DND-41 (cell line): ENCODE results near the gene OR2A5.
"Not testable (repeated sequence)": the region's sequence is repeated elsewhere in the genome, so short reads cannot be mapped to it uniquely, and the experiment has no call there.

Source experiments
- ATAC-seq: fragments of 200-7000 bp; cut with Tn5 transposase; 3 replicates; pipeline ENCODE4 v1.9.1; 2021; ENCODE audit warnings: low read depth; ENCODE audit not compliant: insufficient read depth
- DNase-seq: peaks from one replicate; pipeline ENCODE4 v3.0.0-alpha.2; 2020
- H2AFZ ChIP-seq: 2 replicates; pipeline ENCODE4 v1.6.0; 2012; ENCODE audit warnings: low read depth, low read length
- H3K27ac ChIP-seq: 2 replicates; pipeline ENCODE4 v1.5.1; 2012; ENCODE audit warnings: low read length, inconsistent platforms
- H3K27me3 ChIP-seq: fragments of 200-600 bp; sonication (generic); 2 replicates; pipeline ENCODE4 v1.6.0; 2012; ENCODE audit warnings: low read length, mild to moderate bottlenecking, inconsistent platforms; ENCODE audit not compliant: insufficient read depth, poor library complexity
- H3K36me3 ChIP-seq: 2 replicates; pipeline ENCODE4 v1.5.1; 2012; ENCODE audit warnings: low read length, inconsistent platforms; ENCODE audit not compliant: insufficient read depth
- H3K4me1 ChIP-seq: 2 replicates; pipeline ENCODE4 v1.5.1; 2012; ENCODE audit warnings: mild to moderate bottlenecking, low read length; ENCODE audit not compliant: insufficient read depth
- H3K4me2 ChIP-seq: 2 replicates; pipeline ENCODE4 v1.6.0; 2012; ENCODE audit warnings: mild to moderate bottlenecking, moderate library complexity, low read length, inconsistent platforms; ENCODE audit not compliant: insufficient read depth
- H3K4me3 ChIP-seq, 2 experiments: fragments of 200-600 bp in 1 of 2; shearing (Covaris generic) in 1 of 2; 2 replicates each; pipeline ENCODE4 v1.5.1; 2012 to 2016; ENCODE audit warnings: inconsistent platforms in 2 of 2, low read length in 2 of 2, mild to moderate bottlenecking in 2 of 2, low read depth in 1 of 2, moderate library complexity in 1 of 2
- H3K79me2 ChIP-seq: 2 replicates; pipeline ENCODE4 v1.6.0; 2012; ENCODE audit warnings: low read length, inconsistent platforms; ENCODE audit not compliant: insufficient read depth
- H3K9ac ChIP-seq: 2 replicates; pipeline ENCODE4 v1.6.0; 2012; ENCODE audit warnings: low read depth, mild to moderate bottlenecking, inconsistent platforms, low read length, moderate library complexity
- H3K9me3 ChIP-seq: 2 replicates; pipeline ENCODE4 v1.5.1; 2012; ENCODE audit warnings: low read length, moderate library complexity, mild to moderate bottlenecking, inconsistent platforms; ENCODE audit not compliant: insufficient read depth, severe bottlenecking
- H4K20me1 ChIP-seq: 2 replicates; pipeline ENCODE4 v1.6.0; 2012; ENCODE audit warnings: low read length; ENCODE audit not compliant: insufficient read depth
- CTCF ChIP-seq: IDR thresholded peaks from 2 replicates; pipeline ENCODE4 v1.5.1; 2012; ENCODE audit warnings: borderline replicate concordance, low read length, moderate library complexity, mild to moderate bottlenecking; ENCODE audit not compliant: poor library complexity, severe bottlenecking; ENCODE audit errors: extremely low read depth
- EZH2 ChIP-seq: IDR thresholded peaks from 3 replicates; pipeline ENCODE4 v1.6.1; 2012; ENCODE audit warnings: borderline replicate concordance, low read depth, mild to moderate bottlenecking, moderate library complexity, low read length, inconsistent platforms; ENCODE audit not compliant: severe bottlenecking

Gene OR2A5

GRCh38 chr7:144004703-144005102, 44.0 kb upstream of the OR2A5 start:
- no peaks in the 10 kb centered on the region for H3K36me3 ChIP-seq
- H4K20me1 ChIP-seq = no peaks in the 10 kb centered on the region
- no peak overlapping the region for H3K9ac ChIP-seq
- no peak for ATAC-seq
- no peaks in the 10 kb centered on the region for H3K27me3 ChIP-seq
- H3K4me3 ChIP-seq = no peak overlapping the region
- peaks cover 4% of the 10 kb centered on the region for H3K9me3 ChIP-seq
- H3K27ac ChIP-seq = no peak overlapping the region
- no peak overlapping the region for H3K4me2 ChIP-seq
- no peak for TF ChIP-seq CTCF
- H3K4me1 ChIP-seq = no peaks in the 10 kb centered on the region
- H2AFZ ChIP-seq = no peak overlapping the region
- H3K79me2 ChIP-seq = no peaks in the 10 kb centered on the region
- DNase-seq = no peak

GRCh38 chr7:144006029-144006691, 42.6 kb upstream of the OR2A5 start:
- H3K4me3 ChIP-seq = no peak overlapping the region
- H3K27me3 ChIP-seq = no peaks in the 10 kb centered on the region
- H3K27ac ChIP-seq = no peak overlapping the region
- ATAC-seq = no peak
- no peaks in the 10 kb centered on the region for H3K36me3 ChIP-seq
- TF ChIP-seq CTCF (no peak), EZH2 (no peak)
- H3K4me2 ChIP-seq = no peak overlapping the region
- H2AFZ ChIP-seq = no peak overlapping the region
- H4K20me1 ChIP-seq = no peaks in the 10 kb centered on the region
- no peak overlapping the region for H3K9ac ChIP-seq
- no peaks in the 10 kb centered on the region for H3K4me1 ChIP-seq
- no peak for DNase-seq
- H3K9me3 ChIP-seq = peaks cover 6% of the 10 kb centered on the region
- H3K79me2 ChIP-seq = no peaks in the 10 kb centered on the region

GRCh38 chr7:144006692-144007042, 42.1 kb upstream of the OR2A5 start:
- no peak overlapping the region for H3K4me2 ChIP-seq
- peaks cover 6% of the 10 kb centered on the region for H3K9me3 ChIP-seq
- ATAC-seq = no peak
- no peak overlapping the region for H3K4me3 ChIP-seq
- no peaks in the 10 kb centered on the region for H3K27me3 ChIP-seq
- H3K79me2 ChIP-seq = no peaks in the 10 kb centered on the region
- no peak overlapping the region for H2AFZ ChIP-seq
- no peak overlapping the region for H3K9ac ChIP-seq
- H3K27ac ChIP-seq = no peak overlapping the region
- DNase-seq = no peak
- H3K4me1 ChIP-seq = no peaks in the 10 kb centered on the region
- H4K20me1 ChIP-seq = no peaks in the 10 kb centered on the region
- TF ChIP-seq EZH2 = no peak
- TF ChIP-seq CTCF = no peak
- no peaks in the 10 kb centered on the region for H3K36me3 ChIP-seq

GRCh38 chr7:144009361-144009760, 39.4 kb upstream of the OR2A5 start:
- H3K79me2 ChIP-seq = no peaks in the 10 kb centered on the region
- H3K4me3 ChIP-seq = no peak overlapping the region
- H2AFZ ChIP-seq = no peak overlapping the region
- no peaks in the 10 kb centered on the region for H3K4me1 ChIP-seq
- no peaks in the 10 kb centered on the region for H3K27me3 ChIP-seq
- H3K9ac ChIP-seq = no peak overlapping the region
- no peak overlapping the region for H3K4me2 ChIP-seq
- no peaks in the 10 kb centered on the region for H3K36me3 ChIP-seq
- H4K20me1 ChIP-seq = no peaks in the 10 kb centered on the region
- H3K9me3 ChIP-seq = peaks cover 6% of the 10 kb centered on the region
- H3K27ac ChIP-seq = no peak overlapping the region
- TF ChIP-seq EZH2 (no peak), CTCF (no peak)
- ATAC-seq (no peak), DNase-seq (no peak)

- not testable (repeated sequence) for H3K79me2 ChIP-seq, H3K9me3 ChIP-seq, H3K36me3 ChIP-seq, H3K4me3 ChIP-seq, ATAC-seq, H4K20me1 ChIP-seq, H3K9ac ChIP-seq, H3K27ac ChIP-seq, DNase-seq, H3K27me3 ChIP-seq, H3K4me2 ChIP-seq, H3K4me1 ChIP-seq, H2AFZ ChIP-seq
Measured at GRCh38 chr7:144010061-144010460, 38.7 kb upstream of the OR2A5 start.
